Middle frontal gyrus (tissue), 1 donor: ENCODE results near the gene CCDC149.
"Not testable (repeated sequence)": the region's sequence is repeated elsewhere in the genome, so short reads cannot be mapped to it uniquely, and the experiment has no call there.

Source experiments
- DNase-seq: peaks from one replicate; pipeline ENCODE4 v3.0.0-alpha.2; 2015; ENCODE audit warnings: low spot score; ENCODE audit errors: extremely low spot score

CCDC149 gene

DNA sequence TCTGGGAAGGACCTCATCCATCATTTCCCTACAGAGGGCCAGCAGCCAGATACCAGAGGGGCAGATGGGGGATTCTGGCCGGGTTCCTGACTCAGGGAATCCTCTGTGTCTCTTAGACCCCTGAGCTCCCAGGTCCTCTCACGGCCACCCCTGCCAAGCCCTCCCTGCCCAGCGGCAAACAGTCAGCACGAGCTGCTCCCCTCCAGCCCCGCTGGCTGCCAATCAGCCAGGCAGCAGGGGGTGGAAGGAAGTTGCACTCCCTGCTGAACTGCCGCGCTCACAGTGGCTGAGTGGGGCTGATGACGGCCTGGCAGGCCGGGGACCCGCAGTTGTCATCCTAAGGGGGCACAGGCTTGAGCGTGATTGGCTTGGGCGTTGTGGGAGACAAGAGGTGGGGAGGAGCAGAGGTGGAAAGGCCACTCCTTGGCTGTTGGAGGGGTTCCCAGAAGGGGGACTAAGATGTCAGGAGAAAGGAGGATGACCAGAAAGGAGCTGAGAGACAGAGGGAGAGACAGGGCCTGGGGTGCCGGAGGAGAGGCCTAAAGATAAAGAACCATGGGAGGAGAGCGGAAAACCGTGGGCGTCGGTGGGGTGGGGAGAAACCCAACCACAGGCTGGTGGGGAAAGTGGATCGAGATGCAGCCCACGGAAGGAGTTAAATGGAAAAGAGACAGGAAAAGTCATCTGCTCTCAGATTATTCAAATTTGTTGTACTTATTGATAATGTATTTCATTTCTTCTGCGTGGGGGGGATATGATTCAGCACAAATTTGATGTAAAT is 4.4 kb upstream of the CCDC149 start:
- DNase-seq = no peak

DNA sequence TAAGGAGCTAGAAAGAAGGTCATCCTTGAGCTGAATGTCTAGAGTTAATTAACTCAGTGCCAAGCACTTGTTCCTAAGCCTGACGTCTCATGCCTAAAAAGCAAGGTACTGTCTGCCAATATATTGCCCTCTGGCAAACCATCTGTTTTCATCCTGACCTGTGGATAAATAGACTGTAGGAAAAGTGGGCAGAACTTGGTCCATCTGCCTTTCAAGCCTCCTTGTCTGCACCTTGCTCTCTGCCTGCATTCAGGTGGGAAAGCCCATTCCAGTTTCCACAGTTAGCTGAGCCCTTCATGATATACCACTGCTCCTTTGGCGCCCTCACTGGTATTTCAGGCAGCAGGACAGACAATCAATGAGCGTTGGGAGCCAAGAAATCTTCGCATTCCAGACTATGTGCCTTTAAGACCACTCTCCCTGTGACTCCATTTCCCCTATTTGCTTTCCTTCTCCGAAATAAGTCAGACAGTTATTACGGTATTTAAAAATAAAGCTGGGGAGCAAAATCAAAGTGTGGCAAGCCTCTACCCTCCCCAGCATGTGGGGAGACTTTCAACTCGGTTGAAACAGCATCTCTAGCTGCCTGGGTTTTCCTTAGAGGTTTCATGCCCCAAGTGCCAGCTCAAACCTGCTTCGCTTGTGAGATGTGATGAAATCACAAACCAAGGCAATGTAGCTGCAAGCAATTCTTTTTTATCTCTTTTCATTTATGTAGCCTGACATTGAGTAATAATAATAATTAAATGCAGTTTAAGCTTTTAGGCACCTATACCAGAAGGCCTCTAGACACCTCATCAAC is 2.5 kb upstream of the CCDC149 start:
- DNase-seq = no peak

DNA sequence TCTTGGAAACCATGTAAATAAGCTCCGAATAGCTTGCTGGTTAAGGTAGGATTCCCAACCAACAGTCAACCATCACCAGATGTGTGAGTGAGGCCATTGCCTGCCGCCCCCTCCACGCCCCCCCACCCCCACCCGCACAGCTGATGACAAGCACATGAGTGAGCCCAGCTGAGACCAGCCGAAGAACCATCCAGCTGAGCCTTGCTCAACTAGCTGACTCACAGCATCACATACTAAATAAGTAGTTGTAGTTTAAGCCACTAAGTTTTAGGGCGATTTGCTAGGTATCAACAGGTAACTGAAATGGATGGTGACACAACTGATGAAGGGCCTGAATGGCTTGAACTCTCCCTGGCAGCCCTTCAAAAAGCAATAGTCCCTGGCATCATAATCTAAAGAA is 1.6 kb upstream of the CCDC149 start:
- no peak for DNase-seq

DNA sequence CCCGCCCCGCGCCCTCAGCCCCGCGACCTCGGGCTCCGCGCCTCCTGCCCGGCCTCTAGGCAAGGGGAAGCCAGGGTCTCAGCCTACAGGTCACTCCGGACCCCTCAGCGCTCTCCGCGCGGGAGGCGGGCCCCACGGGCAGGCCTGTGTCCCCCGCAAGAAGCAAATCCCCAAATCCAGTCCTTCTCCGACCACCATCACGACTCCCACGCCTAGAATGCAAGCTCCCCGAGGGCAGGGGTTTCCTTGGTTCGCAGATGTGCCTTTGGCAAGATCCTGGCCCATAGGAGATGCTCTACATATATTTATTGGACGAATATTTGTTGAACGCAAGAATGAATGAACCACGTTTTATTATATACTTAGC is 260 bp upstream of the CCDC149 start:
- DNase-seq = no peak

DNA sequence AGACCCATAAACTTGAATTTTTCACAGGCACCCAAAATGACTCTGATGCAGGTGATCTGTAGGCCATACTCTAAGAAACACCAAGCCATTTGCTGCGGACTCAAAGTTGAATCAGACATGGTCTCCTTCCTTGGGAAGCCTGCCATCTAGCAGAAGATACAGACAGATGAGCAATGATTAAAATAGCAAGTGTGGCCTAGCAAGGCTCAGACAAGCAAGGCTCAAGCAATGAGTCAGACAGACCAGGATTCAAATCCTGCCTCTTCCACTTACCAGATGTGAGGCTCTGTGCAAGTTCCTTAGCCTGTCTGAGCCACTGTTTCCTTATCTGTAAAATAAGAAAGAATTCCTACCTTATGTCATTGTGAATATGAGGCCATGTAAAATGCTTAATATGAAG is 2.3 kb downstream of the CCDC149 start:
- no peak for DNase-seq

DNA sequence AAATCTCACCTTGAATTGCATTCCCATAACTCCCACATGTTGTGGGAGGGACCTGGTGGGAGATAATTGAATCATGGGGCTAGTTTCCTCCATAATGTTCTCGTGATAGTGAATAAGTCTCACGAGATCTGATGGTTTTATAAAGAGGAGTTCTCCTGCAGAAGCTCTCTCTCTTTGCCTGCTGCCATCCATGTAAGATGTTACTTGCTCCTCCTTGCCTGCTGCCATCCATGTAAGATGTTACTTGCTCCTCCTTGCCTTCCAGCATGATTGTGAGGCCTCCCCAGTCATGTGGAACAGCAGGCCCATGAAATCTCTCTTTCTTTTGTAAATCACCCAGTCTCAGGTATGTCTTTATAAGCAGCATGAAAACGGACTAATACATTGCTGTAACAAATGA is 3.2 kb downstream of the CCDC149 start:
- DNase-seq = not testable (repeated sequence)

DNA sequence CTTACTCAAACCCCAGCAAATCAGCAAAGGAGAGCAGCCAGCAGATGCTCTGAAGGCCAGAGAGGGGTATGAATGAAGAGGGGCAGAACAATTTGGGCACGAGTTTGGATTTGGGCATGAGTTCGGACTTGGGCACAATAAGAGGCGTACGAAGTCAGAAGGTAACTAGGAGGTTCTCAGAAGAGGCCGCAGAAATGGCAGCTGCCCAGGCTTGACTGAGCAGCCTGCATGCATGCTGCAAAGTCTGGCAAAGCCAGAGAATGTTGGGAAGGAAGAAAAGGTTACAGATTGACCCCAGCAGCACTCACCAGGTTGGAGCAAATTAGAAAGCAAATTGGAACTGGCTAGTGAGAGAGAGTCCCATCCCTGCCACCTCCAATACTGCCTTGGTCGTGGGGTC is 15.2 kb downstream of the CCDC149 start:
- no peak for DNase-seq

DNA sequence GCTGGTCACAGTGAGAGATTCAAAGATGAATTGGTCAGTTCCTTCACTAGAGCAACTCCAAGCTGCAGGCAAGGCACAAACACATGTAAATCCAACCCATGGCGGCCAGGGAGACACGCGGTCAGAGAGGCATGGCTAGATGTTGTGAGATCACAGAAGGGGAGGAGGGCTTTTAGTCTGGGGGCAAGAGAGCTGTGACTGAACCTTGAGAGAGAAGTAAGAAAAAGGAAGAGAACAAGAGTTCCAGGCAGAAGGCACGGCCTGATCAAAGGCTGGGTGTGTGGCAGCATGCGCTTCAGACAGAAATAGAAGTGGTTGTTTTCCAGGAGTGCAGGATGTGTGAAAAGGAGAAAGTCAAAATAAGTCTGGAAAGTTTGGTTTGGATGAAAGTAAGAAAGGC is 15.9 kb downstream of the CCDC149 start:
- DNase-seq = no peak

DNA sequence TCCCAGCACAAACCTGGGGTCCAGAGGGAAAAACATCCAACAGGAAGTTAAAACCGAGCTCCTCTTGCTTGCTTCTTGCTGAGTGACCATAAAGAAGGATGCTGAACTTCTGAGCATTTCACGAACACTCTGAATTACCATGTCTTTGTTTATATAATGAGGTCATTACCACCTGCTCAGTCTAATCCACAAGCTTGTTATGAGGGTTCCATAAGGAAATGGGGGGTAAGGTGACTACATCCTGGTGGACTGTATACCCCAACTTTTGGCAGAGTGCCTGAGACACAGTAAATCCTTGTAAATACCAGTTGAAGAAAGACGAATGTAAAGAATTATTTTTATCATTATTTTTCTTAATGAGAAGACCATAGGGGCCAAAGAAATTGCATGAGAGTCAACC is 16.8 kb downstream of the CCDC149 start:
- DNase-seq = no peak

DNA sequence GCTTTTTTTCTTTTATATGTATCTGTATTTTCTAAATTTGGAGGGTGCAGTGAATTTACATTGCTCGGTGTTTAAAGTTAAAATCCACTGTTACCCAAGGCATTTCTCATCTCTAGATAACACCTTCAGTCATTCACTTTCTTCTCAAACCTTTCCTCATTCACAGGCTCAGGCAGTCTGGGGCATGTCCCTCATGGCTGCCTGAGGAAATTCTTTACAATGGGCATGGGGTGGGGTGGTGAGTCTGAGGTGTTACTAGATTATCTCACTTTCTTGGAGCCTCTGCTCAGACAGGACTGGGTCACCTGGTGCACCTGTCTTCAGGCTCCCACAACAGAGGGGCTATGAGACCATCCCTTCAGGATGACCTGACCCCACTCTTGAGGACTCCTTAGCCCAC is 17.4 kb downstream of the CCDC149 start:
- DNase-seq = no peak

DNA sequence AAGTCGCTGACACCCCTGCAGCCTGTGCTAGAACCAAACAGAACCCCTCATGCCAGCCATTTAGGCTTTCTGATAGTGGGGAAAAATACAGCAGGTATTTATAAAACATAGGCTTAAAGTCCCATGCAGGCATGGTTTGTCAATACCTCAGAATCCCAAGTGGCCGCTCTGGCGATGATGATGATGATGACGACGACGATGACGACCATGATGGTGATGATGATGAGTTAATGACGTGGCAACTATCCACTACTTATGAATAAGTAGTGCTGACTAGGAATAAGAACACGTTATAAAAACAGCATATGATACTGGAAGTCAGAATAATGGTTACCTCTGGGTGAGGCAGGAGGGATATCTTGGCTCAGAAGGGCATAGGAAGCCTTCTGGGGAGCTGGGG is 18.0 kb downstream of the CCDC149 start:
- DNase-seq = no peak

DNA sequence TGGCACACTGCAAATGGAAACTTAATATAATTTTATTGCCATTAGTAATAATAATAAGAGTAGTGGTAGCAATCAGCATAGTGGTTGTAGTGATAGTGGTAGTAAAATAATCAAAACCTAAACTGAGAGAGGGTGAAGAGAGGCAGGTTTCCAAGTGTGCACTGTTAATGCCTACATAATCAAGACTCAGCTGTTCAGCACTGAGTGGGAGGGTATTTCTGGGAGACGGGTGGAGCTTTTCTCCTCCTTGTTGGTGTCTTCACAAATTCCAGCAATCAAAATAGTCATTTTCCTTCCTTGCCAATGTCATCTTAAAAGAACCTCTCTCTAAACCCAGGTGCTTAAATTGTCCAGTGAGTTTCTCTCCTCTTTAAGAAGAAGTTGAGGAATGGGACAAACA is 18.6 kb downstream of the CCDC149 start:
- no peak for DNase-seq

DNA sequence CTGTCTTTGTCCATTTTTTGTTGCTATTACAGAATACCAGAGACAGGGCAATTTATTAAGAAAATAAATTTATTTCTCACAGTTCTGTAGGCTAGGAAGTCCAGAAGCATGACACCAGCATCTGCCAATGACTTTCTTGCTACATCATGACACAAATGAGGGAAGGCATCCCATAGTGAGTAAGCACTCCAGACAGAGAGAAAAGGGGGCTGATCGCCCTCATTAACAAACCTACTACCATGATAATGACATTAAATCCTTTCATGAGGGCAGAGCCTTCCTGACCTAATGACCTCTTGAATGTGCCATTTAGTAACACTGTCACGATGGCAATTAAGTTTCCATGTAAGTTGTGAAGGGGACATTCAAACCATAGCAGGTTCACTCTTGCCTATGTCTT is 20.1 kb downstream of the CCDC149 start:
- no peak for DNase-seq

DNA sequence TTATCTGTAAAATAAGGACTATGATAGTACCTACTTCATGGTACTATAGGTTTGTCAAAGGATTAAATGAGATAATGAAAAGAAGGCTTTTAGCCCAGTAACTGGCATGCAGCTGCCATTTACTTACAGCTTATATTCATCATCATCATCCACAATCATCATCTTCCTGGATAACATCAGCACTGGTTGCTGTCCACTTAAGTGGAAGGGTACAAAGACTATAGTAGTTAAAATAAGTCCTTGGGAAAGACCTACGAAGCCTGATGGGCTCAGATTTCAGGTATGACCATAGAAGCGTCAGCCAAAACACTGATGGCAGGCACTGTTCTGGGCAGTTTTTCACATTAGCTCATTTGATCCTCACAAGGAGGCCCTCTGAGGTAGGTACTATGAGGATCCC is 20.6 kb downstream of the CCDC149 start:
- DNase-seq = no peak

DNA sequence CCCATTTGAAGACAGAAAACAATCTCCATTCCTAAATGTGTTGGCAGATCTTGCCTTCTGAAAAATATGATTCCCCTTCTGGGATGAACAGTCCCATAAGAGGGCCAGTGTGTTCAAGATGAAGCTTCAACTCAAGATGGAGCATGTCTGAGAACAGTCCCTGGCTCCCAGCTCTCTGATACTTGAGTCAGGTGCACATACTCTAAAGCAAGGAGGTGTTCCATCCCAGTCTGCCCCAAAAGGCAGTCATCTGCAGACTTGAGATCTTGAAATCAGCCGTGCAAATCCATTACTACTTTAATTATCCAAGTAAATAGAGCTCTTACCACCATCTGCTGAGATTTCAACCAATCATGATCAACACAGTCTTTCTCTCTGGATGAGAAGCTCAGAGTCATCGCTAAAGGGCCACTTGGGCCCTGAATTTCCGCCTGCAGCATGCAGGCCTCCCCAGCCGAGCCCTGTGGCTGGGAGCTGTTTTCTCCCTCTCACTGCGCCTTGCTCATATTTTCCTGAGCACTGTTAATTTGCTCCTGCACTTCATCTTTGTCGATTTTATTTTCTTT is 22.2 kb downstream of the CCDC149 start:
- DNase-seq = no peak

DNA sequence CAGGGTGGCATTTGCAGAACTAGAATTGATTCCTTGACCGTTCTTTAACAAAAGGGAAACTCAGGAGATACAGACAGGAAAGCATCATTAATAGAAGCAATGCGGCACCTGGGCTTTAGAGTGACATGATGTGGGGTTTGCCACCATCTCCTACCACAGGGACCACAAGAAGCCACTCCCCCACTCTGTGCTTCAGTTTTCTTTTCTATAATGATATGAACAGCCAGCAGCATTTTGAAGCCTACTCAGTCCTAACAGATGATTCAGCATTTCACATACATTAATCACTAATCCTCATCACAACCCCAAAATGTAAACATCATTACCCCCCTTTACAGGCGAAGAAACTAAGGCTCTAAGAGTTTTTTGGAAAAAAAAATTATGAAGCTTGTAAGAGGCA is 22.9 kb downstream of the CCDC149 start:
- DNase-seq = no peak

DNA sequence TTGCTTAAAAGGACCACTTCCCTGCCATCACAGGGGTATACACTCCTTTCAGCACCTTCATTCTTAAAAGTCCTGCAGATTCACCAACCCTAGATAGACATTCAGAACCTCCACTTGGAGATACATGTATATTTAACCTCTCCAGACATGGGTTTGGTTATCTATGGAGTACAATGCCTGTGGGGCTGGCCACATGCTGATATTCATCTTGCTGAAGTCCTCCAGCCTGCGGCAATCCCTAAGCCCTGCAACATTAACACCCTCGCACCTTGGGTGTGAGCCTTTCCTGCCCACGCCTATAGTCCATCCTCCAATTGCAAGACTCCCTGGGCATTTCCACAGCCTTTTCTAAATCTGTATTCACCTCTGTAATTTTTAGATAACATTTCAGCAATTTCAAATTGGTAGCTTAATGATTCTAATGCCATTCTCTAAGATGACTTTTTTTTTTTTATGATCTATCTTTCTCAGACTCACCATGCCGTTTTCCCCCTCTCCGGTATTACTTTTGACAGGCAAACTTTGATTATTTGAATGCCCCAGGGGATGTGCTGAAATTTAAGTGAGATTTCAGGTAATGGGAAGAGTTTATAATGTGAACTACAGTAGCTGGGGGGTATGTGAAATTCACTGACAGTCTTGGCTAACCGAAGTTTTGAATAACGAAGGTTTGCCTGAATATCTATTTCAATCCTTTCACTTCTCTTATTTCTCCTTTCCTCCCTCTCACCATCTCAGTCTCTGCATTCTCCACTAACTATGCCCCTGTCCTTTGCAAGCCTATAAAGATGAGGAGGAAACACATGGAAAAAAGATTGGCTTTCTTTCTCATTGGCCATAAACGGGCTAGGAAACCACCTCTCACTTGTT is 24.1 kb downstream of the CCDC149 start:
- no peak for DNase-seq

DNA sequence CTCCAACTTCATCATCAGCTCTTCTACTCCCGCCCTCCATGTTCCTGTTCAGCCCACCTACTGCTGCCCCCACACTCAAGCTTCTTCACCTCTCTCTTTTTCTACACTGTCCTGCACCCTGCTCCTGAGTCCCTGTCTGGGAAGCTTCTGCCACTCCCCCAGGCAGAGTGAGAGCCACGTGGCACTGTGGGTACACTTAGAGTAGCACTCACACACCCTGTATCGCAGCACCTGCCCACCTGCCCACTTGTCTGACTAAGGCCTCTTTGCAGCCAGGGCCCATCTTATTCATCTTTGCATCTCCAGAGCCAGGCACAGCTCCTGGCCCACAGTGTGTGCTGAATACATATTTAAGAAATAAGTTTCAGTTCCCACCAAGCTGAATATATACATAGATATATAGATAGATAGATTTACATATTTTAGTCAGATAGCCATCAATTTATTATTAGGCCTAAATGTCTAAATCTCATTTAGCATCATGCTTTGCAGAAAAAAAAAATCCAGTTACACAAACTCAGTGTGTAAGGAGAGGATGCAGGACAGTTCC is 24.9 kb downstream of the CCDC149 start:
- DNase-seq = no peak

DNA sequence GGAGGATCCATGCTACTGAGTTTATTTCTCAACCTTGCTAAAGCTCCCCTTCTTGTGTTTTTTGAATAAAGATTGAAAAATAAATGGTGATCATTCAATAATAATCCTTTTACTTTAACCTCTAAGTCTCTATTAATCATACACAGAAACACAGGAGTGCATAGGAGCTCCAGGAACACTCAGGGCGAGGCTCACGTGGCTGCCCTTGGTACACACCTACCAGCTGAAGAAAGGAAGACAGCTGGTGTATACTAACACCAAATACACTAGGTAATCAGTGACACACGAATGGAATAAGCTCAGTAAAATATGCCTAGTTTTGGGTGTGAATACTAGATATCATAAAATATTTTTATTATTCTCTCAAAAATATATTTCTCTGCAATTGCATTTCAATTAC is 26.2 kb downstream of the CCDC149 start:
- no peak for DNase-seq

DNA sequence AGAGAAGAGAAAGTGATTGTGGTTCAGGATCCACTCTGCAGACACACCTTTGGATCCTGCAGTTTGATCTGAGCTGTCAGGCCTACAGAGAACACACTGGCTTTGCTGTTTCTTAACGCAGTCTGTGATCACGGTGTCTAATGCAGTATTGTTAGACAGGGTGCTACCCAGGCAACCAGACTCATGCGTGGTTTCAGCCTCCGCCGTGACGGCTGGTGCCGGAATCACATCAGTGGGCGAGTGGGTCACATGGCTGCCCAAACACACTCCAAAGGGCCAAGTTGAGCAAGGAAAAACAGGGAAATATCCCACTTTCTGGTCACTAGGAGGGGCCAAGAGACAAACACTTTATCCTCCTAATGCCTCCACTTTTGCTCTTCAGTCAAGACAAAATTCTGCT is 27.5 kb downstream of the CCDC149 start:
- peak; percentile 22 for DNase-seq

DNA sequence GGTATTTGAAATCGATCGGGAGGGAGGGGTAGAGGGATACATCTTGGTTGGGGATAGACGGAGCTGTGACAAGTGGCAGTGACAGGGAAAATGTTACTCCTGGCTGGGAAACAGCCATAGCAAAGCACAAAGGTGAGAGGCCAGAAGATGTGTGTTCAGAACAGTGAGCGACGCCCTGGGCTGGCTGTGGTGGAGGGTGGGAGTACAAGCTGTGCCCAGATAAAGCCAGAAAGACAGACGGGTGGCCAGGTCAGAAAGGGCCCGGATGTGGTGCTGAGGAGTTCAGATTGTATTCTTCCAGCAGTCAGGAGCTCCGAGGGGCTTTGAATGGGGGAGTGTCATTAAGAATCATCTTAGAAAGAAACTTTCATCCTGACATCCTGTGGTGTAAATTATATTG is 27.9 kb downstream of the CCDC149 start:
- no peak for DNase-seq
